Thoracic aorta endothelial cell (primary cell): ENCODE results near the gene OR10J5. TPM values are rescaled to one million over a fixed set of nuclear protein-coding genes. Genes with fewer than 3 reads are reported as not detected.

Experiments used
- total RNA-seq: library from RNA; depleted of rRNA; stranded (reverse); fragments of >200 nt; gene quantifications from 2 replicates; pipeline ENCODE4 v1.2.3, GENCODE V29; 2012

Gene OR10J5, protein sequence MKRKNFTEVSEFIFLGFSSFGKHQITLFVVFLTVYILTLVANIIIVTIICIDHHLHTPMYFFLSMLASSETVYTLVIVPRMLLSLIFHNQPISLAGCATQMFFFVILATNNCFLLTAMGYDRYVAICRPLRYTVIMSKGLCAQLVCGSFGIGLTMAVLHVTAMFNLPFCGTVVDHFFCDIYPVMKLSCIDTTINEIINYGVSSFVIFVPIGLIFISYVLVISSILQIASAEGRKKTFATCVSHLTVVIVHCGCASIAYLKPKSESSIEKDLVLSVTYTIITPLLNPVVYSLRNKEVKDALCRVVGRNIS
- total RNA-seq, result not detected in 2 replicates

DNA sequence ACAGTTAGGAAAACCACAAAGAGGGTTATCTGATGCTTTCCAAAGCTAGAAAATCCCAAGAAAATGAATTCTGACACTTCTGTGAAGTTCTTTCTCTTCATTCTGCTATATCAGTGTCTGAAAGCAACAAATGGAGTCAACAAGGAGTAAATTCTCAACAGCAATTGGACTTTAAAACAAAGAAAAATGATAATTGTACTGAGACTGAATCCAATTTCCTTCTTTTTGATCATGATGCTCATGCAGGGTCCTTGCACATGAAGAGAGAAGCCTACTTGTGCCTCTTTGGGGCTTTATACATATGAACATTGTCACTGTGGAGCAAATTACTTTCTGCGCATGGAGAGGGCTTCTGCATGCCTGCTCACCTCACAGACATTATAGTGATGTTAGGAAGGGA is at the start of gene OR10J5:
OR10J5 (minus strand) TSS at position 101 of the 400 bp plus-strand sequence; CDS start at position 101, 0 bp downstream.

Other genes starting within 250 kb of the OR10J5 start
- not detected in 2 replicates for gene FCER1A, start 233.7 kb downstream of the OR10J5 start, total RNA-seq
- gene OR10J4, start 103.8 kb downstream of the OR10J5 start, total RNA-seq, result not detected in 2 replicates
- gene OR10J1, start 96.3 kb downstream of the OR10J5 start, total RNA-seq, result not detected in 2 replicates
- gene APCS, start 51.8 kb upstream of the OR10J5 start, total RNA-seq, result not detected in 2 replicates
- gene CRP, start 178.6 kb upstream of the OR10J5 start, total RNA-seq, result 0.29 TPM in 1 of 2 replicates, not detected in the other
- 36.2 and 73.9 TPM in 2 replicates for gene DUSP23, start 245.0 kb upstream of the OR10J5 start, total RNA-seq